ENCODE results near the gene ARHGAP33.
A peak's percentile ranks its signal among the peaks of the same experiment; 100 is the strongest.
"Not testable (repeated sequence)": the region's sequence is repeated elsewhere in the genome, so short reads cannot be mapped to it uniquely, and the experiment has no call there.

Gene ARHGAP33

DNA sequence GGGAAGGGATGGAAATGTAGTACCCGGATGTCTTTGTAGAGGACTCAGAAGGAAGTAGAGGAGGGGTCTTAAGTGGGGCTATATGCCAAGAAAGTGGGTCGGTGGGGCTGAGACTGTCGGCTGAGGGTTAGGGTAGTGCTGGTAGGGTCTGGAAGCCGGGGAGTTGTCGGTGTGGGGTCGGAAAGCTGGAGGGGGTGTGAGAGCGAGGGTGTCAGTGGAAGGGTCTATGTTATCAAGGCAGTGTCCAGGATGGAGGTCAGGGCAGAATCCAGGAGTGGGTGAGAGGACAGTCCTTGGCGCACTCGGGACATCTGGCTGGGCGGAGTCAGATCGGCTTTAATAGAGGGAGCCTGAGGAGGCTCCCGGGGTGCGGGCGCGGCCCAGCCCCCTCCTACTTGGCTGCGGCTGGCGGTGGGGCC is 20.2 kb upstream of the ARHGAP33 start:
- no peak for DNase-seq

DNA sequence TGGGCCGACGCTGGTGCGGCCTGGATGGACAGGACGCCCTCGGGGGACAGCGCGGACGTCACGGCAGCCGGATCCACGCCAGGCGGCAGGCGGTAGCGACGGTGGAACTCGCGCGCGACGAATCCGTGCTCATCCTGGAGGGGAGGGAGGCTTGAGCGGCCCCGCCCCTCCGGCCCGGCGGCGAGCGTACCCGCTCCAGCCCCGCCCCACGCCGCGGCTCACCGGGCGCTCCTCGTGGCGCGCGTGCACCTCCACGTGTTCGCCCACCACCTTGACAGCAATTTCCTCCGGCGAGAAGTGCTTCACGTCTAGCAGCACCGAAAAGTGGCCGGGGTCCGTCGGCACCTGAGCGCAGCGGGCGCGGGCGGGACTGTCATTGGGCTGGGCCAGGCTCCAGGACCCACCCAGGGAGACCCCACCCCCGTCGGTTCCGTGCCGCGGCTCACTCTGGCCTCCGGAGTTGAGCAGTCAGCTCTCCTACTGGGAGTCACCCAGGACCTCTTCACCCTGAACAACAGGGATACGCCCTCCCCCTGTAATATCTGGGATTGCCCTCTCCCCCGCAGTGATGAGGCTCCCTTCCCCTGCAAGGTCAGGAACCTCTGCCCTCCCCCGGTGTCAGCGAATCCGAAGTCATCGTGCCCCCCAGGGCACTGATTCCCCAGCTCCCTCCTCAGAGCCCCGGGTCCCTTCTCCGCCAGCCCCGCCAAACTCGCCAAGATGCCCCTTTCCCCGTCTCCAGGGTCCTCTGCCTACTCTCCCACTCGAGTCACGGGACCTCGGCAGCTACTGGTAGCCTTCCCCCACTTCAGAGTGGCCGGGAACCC is 19.6 kb upstream of the ARHGAP33 start:
- peak; percentile 33 for DNase-seq

GRCh38 chr19:35756377-35757230 is 18.8 kb upstream of the ARHGAP33 start, which contains the start of gene HSPB6:
HSPB6 (minus strand) TSS chr19:35757029; CDS start chr19:35757008, 21 bp downstream.
- peak; percentile 68 for DNase-seq

GRCh38 chr19:35757231-35757748 is 18.1 kb upstream of the ARHGAP33 start:
- DNase-seq = peak; percentile 94

DNA sequence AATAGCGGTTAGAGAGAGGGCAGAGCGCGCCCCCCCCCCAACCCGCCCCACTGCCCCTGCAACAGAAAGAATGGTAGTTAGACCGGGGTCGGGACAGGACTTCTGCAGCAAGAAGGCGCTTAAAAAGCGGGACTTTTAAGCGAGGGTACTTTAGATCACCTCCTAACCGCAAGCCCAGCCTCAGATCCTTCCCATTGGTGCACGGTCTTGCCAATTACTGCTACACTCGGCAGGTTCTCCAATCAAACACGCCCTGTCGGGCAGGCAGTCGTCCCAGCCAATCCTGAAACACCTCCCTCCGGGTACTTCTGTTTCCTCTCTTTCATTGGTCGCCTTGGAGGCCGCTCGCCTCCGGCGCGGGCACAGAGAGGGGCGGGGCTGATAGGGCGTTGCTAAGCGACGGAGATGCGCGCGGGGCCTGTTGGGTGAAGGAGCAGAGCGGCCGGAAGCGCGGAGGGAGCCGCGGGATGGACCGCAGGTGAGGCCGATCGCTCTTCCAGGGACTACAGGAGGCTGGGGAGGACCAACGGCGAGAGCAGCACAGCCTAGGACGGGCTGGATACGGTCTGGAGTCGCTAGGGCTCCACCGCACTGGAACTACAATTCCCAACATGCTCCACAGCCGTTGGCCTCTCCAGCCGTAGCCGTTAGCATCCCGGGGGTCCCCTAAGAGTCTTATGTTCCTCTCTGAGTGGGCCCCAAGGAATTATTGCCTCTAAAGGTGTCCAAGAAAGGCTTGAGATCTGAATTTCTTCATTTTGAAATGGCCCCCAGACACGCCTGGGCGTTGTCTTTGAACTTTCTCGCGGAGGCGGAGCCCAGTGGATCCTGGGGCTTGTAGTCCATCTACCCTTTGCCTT is 17.4 kb upstream of the ARHGAP33 start, which contains the start of gene PROSER3:
Gene PROSER3, plus strand, starts transcription at position 428 of the 860 bp plus-strand sequence. Its CDS starts 40 bp downstream, at position 468.
- DNase-seq = peak; percentile 99

GRCh38 chr19:35759697-35760096 is 15.7 kb upstream of the ARHGAP33 start:
- DNase-seq = no peak

- DNase-seq = peak; percentile 22
These were observed 14.5 kb upstream of the ARHGAP33 start for GRCh38 chr19:35760711-35761349.

- no peak for DNase-seq
These were observed 10.7 kb upstream of the ARHGAP33 start for GRCh38 chr19:35764432-35765315.

DNA sequence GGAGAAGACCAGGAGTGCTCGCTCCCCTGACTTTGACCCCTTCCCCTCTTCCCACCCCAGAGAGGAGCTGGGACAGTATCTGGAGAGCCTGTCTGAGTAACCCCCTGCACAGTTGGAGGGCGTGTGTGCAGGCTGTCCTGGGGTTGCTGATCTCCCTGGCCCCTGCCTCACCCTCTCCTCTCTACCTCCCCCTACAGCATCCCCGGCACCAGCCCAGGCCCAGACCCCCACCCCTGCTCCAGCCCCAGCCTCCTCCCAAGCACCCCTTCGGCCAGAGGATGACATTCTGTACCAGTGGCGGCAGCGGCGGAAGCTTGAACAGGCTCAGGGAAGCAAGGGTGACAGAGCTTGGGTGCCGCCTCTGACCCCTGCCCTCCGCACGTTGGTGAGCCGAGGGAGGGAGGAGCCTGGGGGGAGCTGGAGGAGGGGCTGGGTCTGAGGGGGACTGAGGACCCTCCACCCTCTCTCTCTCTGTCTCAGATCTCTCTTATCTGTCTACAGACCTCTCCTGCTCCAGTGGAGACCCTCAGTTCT is 8.7 kb upstream of the ARHGAP33 start:
- DNase-seq = no peak

DNA sequence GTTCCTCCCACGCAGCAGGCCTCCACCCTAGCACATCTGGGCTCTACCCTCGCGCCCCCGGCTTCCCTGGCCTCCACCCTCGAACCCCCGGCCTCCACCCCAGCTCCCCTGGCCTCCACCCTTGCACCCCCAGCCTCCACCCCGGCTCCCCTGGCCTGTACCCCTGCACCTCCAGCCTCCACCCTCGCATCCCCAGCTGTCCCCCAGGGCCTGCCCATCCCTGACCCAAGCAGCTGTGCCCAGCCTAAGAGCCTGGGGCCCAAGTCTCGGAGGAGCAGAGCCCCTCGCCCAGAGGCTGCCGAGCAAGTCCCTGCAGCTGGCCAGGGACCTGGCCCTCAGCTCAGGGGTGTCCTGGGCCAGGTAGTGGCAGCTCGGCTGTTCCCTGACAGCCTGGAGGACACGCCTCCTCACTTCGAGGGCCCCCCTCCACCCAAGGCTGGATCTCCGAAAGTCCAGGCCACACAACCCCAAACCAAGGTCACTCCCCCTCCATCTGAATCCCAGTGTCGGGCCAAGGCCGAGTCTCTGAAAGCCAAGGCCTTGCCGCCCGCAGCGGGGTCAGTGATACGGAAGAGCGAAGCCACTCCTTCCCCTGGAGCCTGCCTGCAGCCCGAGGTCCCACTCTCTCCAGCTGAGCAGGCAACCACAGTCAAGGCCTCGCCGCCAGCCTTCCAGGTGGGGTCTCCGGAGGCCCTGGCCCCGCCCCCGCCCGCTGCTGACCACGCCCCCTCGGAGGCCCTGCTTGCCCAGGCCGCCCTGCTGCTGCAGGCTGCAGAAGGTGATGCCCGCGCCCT is 7.9 kb upstream of the ARHGAP33 start:
- no peak for DNase-seq

- no peak for DNase-seq
These were observed 7.3 kb upstream of the ARHGAP33 start for GRCh38 chr19:35768082-35768421.

DNA sequence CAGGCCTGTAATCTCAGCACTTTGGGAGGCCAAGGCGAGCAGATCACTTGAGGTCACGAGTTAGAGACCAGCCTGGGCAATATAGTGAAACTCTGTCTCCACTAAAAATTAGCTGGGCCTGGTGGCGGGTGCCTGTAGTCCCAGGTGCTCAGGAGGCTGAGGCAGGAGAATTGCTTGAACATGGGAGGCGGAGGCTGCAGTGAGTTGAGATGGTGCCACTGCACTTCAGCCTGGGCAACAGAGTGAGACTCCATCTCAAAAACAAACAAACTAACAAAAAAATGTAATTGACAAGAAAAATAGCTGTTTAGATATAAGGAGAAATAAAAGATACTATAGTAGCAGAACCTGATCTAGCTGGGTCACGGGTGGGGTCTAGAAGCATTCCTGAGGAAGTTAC is 3.0 kb upstream of the ARHGAP33 start:
- DNase-seq = not testable (repeated sequence)

DNA sequence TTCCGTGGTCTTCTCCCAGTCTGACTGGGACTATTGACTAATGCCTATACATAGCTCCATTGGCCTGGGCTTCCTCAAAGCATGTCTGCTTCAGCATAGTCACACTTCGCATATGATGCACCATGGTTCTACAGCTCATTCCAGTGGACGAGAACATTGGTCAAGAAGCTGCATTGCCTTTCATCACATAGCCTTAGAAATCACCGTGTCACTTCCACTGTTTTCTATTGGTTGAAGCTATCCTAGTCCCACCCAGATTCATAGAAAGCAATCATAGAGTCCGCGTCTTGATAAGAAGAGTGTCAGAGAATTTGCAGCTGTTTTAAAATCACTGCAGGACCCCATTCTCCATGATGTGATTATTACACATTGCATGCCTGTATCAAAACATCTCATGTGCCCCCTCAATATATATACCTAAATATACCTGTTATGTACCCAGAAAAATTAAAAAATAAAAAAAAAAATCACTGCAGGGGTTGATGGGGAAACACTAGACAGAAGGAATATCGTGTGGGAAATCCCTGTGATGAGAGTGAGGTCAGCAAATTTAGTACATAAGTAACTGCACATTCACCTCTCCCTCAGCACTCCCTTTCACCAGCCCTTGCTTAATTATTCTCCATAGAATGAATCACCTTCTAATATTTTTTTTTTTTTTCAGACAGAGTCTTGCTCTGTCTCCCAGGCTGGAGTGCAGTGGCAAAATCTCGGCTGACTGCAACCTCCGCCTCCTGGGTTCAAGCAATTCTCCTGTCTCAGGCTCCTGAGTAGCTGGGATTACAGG is 2.2 kb upstream of the ARHGAP33 start:
- DNase-seq = no peak

DNA sequence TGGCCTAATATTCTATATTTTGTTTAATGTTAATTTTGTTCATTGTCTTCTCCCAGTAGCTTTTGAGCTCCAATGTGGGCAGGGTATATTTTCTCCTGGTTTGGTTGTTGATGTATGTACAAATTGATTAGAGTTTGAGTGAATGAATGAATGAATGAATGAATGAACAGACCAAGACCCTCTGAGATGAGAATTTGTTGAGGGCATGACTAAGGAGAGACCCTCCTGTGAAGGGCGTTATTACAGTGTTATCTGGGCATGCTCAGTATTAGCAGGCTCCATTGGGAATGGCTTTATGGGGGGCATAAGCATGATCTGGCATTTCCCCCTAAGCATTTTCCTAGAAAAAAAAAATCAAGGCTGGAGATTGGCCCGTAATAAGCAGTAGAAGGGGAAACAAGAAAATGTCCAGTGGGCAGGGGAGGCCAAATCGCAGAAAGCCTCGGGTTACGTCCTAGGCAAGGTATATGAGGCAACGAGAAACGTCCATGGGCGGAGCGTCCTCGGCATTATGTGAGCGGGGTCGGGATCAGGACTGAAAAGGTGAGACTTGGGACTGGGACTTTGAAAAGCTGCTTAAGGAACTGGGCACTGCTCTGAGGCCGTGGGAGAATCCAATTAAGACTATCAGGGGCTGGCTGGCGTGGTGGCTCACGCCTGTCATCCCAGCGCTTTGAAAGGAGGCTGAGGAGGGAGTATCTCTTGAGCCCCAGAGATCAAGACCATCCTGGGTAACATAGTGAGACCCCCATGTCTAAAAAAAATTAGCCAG is 904 bp upstream of the ARHGAP33 start:
- DNase-seq = no peak

DNA sequence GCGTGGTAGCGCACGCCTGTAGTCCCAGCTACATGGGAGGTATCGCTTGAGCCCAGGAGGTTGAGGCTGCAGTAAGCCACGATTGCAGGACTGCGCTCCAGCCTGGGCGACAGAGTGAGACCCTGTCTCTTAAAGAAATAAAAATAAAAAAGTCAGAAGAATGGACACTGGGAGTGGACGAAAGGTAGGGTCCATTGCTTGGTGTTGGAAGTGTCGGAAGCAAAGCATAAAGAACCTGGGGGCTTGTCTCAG is 392 bp upstream of the ARHGAP33 start:
- no peak for DNase-seq

DNA sequence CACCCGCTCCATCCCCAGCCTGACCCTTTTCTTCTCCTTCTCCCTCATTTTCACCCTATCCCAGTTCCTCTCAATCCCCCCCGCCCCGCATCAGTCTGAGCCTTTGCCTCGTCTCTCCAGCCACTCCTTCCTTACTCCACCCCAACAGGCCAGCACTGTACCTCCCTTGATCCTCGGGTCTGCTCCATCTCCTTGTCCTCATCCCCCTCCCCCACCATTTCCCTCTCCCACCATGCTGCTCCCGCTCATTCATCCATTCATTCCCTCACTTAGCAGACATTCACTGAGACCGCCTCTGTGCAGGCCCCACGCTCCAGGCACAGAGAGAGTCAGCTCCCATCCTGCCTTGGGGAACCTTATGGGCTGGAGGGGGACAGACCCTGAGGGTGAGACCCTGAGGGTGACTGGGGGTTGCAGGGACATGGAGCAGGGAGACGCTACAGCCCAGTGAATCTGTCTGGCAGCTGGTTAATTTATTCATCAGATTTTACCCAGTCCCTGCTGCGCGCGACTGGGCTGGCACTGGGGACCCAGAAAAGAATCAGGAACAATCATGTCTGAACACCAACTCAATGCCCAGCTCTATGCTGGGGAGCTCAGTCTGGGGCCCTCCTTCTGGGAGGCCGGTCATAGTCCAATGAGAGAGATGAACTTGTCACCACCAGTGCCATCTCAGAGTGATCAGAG is 881 bp downstream of the ARHGAP33 start:
- DNase-seq = no peak

GRCh38 chr19:35777086-35777841 is 1.9 kb downstream of the ARHGAP33 start:
- no peak for DNase-seq
